ENCODE measurements around the gene LRP2. TPM values are rescaled to one million over a fixed set of nuclear protein-coding genes. Genes with fewer than 3 reads are reported as not detected.
"Not testable (repeated sequence)": the region's sequence is repeated elsewhere in the genome, so short reads cannot be mapped to it uniquely, and the experiment has no call there.

The LRP2 gene
- total RNA-seq, 4 donors from 2014 or later, result 0.08 to 0.96 (median 0.20) TPM

DNA sequence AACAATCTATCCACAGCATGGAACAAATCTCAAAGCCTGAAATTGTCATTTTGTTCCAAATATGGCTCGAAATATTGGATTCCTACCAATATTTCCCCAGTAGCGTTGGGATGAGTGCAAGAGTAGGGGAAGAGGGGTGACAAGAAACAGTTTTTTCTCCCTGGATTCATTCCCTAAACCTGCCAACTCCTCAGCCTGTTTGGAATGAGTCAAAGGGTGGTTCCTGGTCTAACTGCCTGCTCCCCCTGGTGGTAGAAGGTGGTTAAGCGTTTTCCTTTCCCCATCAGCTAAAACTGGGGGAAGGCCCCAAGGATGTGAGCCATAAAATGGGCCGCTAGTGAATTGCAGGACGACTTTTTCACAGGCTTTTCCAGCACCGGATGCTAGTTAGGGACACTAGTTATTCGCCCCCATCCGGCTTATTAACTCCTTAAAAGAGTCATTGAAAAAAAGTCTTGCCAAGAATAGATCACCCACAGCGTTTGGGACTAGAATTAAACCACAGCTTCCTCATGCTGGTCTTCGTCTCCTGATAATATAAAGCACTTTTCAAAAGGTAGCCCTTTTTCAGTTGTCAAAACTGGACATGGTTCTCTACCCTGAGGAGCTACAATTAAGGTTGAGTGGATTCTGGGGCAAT, 220.5 kb downstream of the LRP2 start:
- Histone ChIP-seq H3K9me3 (no peaks in the 10 kb centered on the region), H3K4me3 (no peak overlapping the region), H3K27me3 (no peaks in the 10 kb centered on the region), H3K27ac (no peak overlapping the region), H3K4me1 (no peaks in the 10 kb centered on the region), H3K36me3 (no peaks in the 10 kb centered on the region)
- 27% methylated on average over 10 of the region's 10 CpGs for WGBS
- DNase-seq (ENCODE audit: low spot score in 2 of 2), result peak in 1 of 2 donors; percentile 65
- no peak for TF ChIP-seq EP300 (IDR thresholded peaks at IDR 0.05)
- TF ChIP-seq, protein P1, sequence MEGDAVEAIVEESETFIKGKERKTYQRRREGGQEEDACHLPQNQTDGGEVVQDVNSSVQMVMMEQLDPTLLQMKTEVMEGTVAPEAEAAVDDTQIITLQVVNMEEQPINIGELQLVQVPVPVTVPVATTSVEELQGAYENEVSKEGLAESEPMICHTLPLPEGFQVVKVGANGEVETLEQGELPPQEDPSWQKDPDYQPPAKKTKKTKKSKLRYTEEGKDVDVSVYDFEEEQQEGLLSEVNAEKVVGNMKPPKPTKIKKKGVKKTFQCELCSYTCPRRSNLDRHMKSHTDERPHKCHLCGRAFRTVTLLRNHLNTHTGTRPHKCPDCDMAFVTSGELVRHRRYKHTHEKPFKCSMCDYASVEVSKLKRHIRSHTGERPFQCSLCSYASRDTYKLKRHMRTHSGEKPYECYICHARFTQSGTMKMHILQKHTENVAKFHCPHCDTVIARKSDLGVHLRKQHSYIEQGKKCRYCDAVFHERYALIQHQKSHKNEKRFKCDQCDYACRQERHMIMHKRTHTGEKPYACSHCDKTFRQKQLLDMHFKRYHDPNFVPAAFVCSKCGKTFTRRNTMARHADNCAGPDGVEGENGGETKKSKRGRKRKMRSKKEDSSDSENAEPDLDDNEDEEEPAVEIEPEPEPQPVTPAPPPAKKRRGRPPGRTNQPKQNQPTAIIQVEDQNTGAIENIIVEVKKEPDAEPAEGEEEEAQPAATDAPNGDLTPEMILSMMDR (IDR thresholded peaks at IDR 0.05), result peak; percentile 38 to 73

DNA sequence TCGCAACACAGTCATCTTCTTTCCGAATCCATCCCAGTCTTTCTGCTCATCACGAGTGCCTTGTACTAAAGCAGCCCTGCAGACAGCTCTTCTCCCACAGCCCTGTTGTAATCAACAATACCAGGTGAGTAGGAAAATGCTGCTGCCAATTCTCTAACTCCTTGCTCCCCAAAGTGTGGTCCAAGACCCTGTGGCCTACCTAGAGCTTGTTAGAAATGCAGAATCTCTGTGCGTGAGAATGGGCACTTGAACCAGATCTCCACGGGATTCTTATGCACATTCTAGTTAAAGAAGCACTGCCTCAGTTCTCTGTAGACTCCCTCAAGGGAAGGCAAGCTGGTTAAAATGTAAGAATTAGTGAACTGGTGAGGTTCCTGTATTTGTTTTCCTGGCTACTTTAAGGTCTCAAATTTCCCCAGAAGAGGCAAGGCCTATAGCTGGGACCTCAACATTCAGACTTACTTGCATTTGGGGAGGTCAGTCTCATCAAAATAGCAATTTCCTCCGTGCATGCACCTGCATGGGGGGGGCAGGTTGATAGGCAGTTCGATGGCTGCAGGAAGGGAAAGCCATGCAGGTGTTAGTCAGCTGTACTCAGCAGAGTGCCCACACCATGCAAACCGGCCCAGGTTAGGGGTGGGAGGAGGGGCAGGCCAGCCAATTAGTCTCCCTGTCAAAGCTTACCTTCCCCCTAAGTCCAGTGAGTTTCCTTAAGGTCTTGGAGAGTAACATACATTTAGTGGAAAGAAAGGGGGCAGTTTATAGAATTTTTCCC, 222.2 kb downstream of the LRP2 start:
- TF ChIP-seq POLR2A (IDR thresholded peaks at IDR 0.05) (no peak), POLR2AphosphoS5 (IDR thresholded peaks at IDR 0.05) (no peak), EP300 (IDR thresholded peaks at IDR 0.05) (no peak)
- TF ChIP-seq, protein P1 (IDR thresholded peaks at IDR 0.05), result no peak
- WGBS, result 71% methylated on average over 7 of the region's 8 CpGs
- DNase-seq (ENCODE audit: low spot score in 2 of 2), result no peak

DNA sequence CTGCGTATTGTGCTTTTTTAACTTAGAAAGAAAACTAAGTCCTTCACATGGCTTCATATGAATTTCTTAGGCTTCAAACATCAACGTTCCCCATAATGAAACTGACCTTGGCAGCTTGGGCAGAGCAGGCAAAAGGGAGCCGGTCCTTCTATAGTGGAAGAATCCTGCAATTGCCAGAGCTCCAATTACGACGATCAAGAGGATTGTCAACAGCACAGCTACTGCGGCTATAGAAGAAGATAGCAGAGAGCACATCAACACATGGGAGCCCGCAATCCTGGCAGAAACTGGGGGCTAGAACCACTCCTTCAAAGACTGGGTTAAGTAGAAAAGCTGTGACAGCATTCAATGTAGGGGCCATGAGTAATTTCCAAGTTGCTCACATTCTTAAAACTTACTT, 223.2 kb downstream of the LRP2 start:
- Histone ChIP-seq H3K4me3 (no peak overlapping the region), H3K4me1 (no peaks in the 10 kb centered on the region), H3K27ac (no peak overlapping the region), H3K9me3 (no peaks in the 10 kb centered on the region), H3K27me3 (no peaks in the 10 kb centered on the region), H3K36me3 (no peaks in the 10 kb centered on the region)
- 78% methylated on average over 7 of the region's 7 CpGs for WGBS
- no peak for DNase-seq (ENCODE audit: low spot score in 2 of 2)
- TF ChIP-seq POLR2AphosphoS5 (IDR thresholded peaks at IDR 0.05) (no peak), EP300 (IDR thresholded peaks at IDR 0.05) (no peak), POLR2A (IDR thresholded peaks at IDR 0.05) (no peak)
- TF ChIP-seq, protein P1 (IDR thresholded peaks at IDR 0.05), result no peak

More for the DNA sequence above, 222.2 kb downstream of the LRP2 start:
- H3K36me3 ChIP-seq, result no peaks in the 10 kb centered on the region
- no peaks in the 10 kb centered on the region for H3K27me3 ChIP-seq
- no peak overlapping the region for H3K27ac ChIP-seq
- H3K9me3 ChIP-seq, result no peaks in the 10 kb centered on the region
- H3K4me1 ChIP-seq, result no peaks in the 10 kb centered on the region
- no peak overlapping the region for H3K4me3 ChIP-seq

DNA sequence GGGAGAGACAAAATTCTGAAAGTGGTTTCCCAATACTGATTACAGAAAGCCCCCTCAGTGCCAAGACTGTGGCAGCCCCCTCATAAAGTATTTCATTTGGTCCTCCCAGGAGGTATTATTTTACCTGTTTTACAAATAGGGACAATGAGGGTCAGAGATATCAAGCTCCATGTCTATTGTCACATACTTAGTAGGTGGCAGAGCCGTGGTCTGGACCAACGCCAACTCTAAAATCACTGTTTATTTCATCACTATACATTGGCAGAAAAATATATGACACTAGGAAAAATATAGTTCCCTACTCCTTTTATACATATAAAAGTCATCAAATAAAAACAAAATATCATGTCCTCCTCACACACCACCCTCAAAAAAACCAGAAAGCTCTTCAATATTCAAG, 224.4 kb downstream of the LRP2 start:
- H3K4me3 ChIP-seq, result no peak overlapping the region
- no peaks in the 10 kb centered on the region for H3K27me3 ChIP-seq
- no peak for TF ChIP-seq EP300 (IDR thresholded peaks at IDR 0.05)
- WGBS, result 53% methylated on average over 2 of the region's 2 CpGs
- no peaks in the 10 kb centered on the region for H3K9me3 ChIP-seq
- no peaks in the 10 kb centered on the region for H3K4me1 ChIP-seq
- H3K27ac ChIP-seq, result no peak overlapping the region
- no peak for DNase-seq (ENCODE audit: low spot score in 2 of 2)
- H3K36me3 ChIP-seq, result no peaks in the 10 kb centered on the region

DNA sequence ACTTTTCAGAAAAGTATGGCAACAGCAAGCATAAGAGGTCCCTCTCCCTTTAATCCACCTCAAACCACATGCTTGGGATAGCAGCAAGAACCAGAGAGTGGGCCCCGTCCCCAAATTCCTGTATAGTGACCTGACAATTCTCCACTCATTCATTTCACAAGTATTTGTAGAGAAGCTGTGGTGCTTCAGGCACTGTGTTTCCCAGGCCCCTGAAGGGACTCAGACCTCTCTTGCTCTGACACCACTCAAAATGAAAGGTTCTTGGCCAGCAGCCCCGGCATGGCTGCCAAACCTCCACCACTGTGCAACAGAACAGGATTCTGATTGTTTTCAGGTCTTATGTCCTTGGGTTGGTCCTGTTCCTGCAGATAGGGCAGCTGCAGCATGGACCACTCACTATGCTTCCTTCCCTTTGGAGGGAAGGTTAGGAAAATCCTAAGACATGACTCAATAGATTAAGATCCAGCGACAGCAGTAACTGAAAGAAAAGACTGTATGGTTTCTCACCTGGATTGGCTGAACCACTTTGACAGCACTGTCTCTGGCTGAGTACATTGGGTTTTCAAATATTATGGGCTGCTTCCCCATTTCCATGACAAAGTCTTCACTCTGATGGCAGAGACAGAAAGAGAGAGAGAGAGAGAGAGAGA, 225.3 kb downstream of the LRP2 start:
- 81% methylated on average over 3 of the region's 3 CpGs for WGBS
- DNase-seq (ENCODE audit: low spot score in 2 of 2), result no peak

DNA sequence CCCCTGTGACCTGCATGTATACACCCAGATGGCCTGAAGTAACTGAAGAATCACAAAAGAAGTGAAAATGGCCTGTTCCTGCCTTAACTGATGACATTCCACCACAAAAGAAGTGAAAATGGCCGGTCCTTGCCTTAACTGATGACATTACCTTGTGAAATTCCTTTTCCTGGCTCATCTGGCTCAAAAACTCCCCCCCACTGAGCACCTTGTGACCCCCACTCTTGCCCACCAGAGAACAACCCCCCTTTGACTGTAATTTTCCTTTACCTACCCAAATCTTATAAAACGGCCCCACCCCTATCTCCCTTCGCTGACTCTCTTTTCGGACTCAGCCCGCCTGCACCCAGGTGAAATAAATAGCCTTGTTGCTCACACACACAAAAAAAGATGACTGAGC, 225.9 kb downstream of the LRP2 start:
- not testable (repeated sequence) for H3K9me3 ChIP-seq; H3K36me3 ChIP-seq; H3K27me3 ChIP-seq; H3K4me3 ChIP-seq; H3K4me1 ChIP-seq; H3K27ac ChIP-seq; DNase-seq (ENCODE audit: low spot score in 2 of 2)
- WGBS, result 97% methylated on average over 4 of the region's 5 CpGs

More for the DNA sequence above, 225.3 kb downstream of the LRP2 start:
- Histone ChIP-seq H3K27ac (no peak overlapping the region), H3K4me1 (no peaks in the 10 kb centered on the region), H3K4me3 (no peak overlapping the region), H3K27me3 (no peaks in the 10 kb centered on the region), H3K36me3 (no peaks in the 10 kb centered on the region), H3K9me3 (no peaks in the 10 kb centered on the region)
- TF ChIP-seq POLR2A (IDR thresholded peaks at IDR 0.05) (no peak), EP300 (IDR thresholded peaks at IDR 0.05) (no peak), POLR2AphosphoS5 (IDR thresholded peaks at IDR 0.05) (no peak)
- TF ChIP-seq, protein P1 (IDR thresholded peaks at IDR 0.05), result no peak

DNA sequence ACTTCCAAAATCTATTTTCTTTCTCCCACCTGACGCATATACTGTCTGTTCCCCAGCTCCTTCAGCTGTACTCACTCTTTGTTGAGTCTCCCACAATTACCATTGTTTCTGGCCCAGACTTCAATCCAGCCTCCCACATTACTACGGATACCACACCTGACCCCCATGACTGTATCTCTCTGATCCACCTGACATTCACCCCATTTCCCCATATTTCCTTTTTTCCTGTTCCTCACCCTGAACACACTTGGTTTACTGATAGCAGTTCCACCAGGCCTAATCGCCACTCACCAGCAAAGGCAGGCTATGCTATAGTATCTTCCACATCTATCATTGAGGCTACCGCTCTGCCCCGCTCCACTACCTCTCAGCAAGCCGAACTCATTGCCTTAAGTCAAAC, 228.1 kb downstream of the LRP2 start:
- H3K27ac ChIP-seq; H3K36me3 ChIP-seq; DNase-seq (ENCODE audit: low spot score in 2 of 2); H3K4me1 ChIP-seq; H3K27me3 ChIP-seq; H3K4me3 ChIP-seq; H3K9me3 ChIP-seq: not testable (repeated sequence)
- WGBS, result 87% methylated on average over 6 of the region's 6 CpGs

Data from suprapubic skin (tissue), 4 donors.